Caco-2 (cell line): ENCODE data around the gene ESR2. TPM values are rescaled to one million over a fixed set of nuclear protein-coding genes. Genes with fewer than 3 reads are reported as not detected.

Source experiments
- BruUV-seq: library from RNA; stranded (reverse); fragments of 400-500 nt; replicated peaks from 2 replicates; lab custom pipeline; 2021; lab: Mats Ljungman, UMichigan
- CTCF ChIA-PET: fragments of 300-600 bp; sonication (Branson Sonifier 250); formaldehyde crosslinking; loops from one replicate; lab custom pipeline; 2022; ENCODE audit warnings: antibody characterized with exemption; lab: Charles Lee
- POLR2A ChIA-PET: fragments of 300-600 bp; sonication (Branson Sonifier 250); formaldehyde crosslinking; loops from one replicate; lab custom pipeline; 2022; ENCODE audit warnings: antibody characterized with exemption; lab: Charles Lee
- DNase-seq, 2 experiments: peaks; one replicate each; pipeline versions ENCODE4 v3.0.0 to v3.0.0-alpha.2; 2020 to 2022
- H3K27me3 ChIP-seq: replicated peaks from 2 replicates; pipeline ENCODE4 v1.6.0; 2011; ENCODE audit warnings: low read length; ENCODE audit not compliant: control insufficient read depth, insufficient read depth
- H3K36me3 ChIP-seq: 2 replicates; pipeline ENCODE4 v1.5.1; 2011; ENCODE audit warnings: low read length; ENCODE audit not compliant: control insufficient read depth, insufficient read depth
- H3K4me1 ChIP-seq: fragments of 250-450 bp; sonication (Bioruptor Pico); 2 replicates; pipeline ENCODE4 v1.5.1; 2020; ENCODE audit warnings: mild to moderate bottlenecking
- H3K4me3 ChIP-seq: 2 replicates; pipeline ENCODE4 v1.5.1; 2011; ENCODE audit warnings: low read depth, mild to moderate bottlenecking, control low read depth, low read length
- H3K9me3 ChIP-seq: fragments of 250-450 bp; sonication (Bioruptor Pico); 2 replicates; pipeline ENCODE4 v1.5.1; 2020; ENCODE audit warnings: mild to moderate bottlenecking, moderate library complexity
- H3K27ac Mint-ChIP-seq: one replicate; pipeline ENCODE4 v1.8.0; 2022; ENCODE audit warnings: mixed read lengths; ENCODE audit not compliant: unreplicated experiment
- H3K27me3 Mint-ChIP-seq: one replicate; pipeline ENCODE4 v1.8.0; 2022; ENCODE audit warnings: mixed read lengths; ENCODE audit not compliant: insufficient read depth, unreplicated experiment
- H3K36me3 Mint-ChIP-seq: one replicate; pipeline ENCODE4 v1.8.0; 2022; ENCODE audit warnings: mild to moderate bottlenecking, mixed read lengths; ENCODE audit not compliant: insufficient read depth, unreplicated experiment
- H3K4me1 Mint-ChIP-seq: one replicate; pipeline ENCODE4 v1.8.0; 2022; ENCODE audit warnings: low read depth, mixed read lengths; ENCODE audit not compliant: unreplicated experiment
- H3K4me3 Mint-ChIP-seq: one replicate; pipeline ENCODE4 v1.8.0; 2022; ENCODE audit warnings: mild to moderate bottlenecking, moderate library complexity, mixed read lengths; ENCODE audit not compliant: unreplicated experiment
- H3K9me3 Mint-ChIP-seq: one replicate; pipeline ENCODE4 v1.8.0; 2022; ENCODE audit warnings: mixed read lengths; ENCODE audit not compliant: unreplicated experiment
- intact Hi-C: fragments of 100-400 bp; cut with micrococcal nuclease; formaldehyde crosslinking; loops from one replicate; pipeline ENCODE4 v1.10.0; 2022; ENCODE audit not compliant: unreplicated experiment
- total RNA-seq: library from RNA; stranded (reverse); gene quantifications from 2 replicates; pipeline ENCODE4 v1.2.3, GENCODE V29; 2022
- TF ChIP-seq, protein P1 (sequence below), 2 experiments: fragments of 200-600 bp in 1 of 2; IDR thresholded peaks; 1 replicate in 1 of 2; 2 replicates in 1 of 2; pipeline versions ENCODE4 v1.5.1 to v1.8.0; 2011 to 2022; ENCODE audit warnings: antibody characterized with exemption in 1 of 2, control low read depth in 1 of 2, inconsistent platforms in 1 of 2, low read depth in 1 of 2, low read length in 1 of 2, mild to moderate bottlenecking in 1 of 2, moderate library complexity in 1 of 2; ENCODE audit not compliant: insufficient read depth in 1 of 2, severe bottlenecking in 1 of 2, unreplicated experiment in 1 of 2

Gene ESR2
- total RNA-seq, 1 experiment from 2014 or later = 0.23 TPM

DNA sequence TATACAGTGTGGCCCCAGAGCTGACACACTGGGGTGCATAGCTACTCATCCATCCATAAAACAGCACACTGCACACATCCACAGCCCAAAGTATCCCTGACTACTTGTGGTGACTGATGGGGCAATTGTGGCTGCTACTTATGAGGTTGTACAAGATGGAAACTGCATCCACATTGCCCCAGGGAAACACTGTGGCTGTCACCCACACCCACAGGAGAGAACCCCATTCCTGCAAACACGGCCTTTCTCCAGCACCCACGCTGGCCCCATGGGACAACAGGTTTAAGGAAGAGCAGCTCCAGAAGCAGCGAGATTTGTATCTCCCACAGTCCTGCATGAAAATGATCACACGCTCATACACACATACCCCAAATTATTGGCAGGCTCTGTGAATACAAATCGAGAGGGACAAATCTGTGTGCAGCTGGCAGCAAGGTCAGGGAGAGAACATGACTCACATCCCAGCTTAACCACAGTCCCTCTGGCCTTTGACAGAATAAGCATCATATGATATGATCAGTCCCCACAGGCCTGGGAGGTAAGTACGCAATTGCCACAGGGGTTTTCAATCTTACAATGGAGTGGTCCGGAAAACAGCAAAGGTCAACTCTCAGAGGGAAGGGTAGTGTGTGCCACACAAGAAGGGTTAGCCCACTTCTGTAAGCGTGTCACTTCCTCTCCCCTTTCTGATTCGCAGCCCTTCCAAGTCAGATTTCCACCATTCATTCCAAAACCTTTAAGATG is 61.9 kb downstream of the ESR2 start:
- no peak overlapping the region for H3K27ac Mint-ChIP-seq
- ChIA-PET CTCF (no interaction called here), POLR2A (no interaction called here)
- H3K36me3 ChIP-seq = no peaks in the 10 kb centered on the region; the same call in 1 of the 2 replicates
- DNase-seq = no peak
- no peaks in the 10 kb centered on the region for H3K27me3 ChIP-seq
- H3K9me3 Mint-ChIP-seq = no peaks in the 10 kb centered on the region
- no peak overlapping the region for H3K4me3 ChIP-seq
- TF ChIP-seq, protein P1, sequence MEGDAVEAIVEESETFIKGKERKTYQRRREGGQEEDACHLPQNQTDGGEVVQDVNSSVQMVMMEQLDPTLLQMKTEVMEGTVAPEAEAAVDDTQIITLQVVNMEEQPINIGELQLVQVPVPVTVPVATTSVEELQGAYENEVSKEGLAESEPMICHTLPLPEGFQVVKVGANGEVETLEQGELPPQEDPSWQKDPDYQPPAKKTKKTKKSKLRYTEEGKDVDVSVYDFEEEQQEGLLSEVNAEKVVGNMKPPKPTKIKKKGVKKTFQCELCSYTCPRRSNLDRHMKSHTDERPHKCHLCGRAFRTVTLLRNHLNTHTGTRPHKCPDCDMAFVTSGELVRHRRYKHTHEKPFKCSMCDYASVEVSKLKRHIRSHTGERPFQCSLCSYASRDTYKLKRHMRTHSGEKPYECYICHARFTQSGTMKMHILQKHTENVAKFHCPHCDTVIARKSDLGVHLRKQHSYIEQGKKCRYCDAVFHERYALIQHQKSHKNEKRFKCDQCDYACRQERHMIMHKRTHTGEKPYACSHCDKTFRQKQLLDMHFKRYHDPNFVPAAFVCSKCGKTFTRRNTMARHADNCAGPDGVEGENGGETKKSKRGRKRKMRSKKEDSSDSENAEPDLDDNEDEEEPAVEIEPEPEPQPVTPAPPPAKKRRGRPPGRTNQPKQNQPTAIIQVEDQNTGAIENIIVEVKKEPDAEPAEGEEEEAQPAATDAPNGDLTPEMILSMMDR (IDR thresholded peaks at IDR 0.05; ENCODE audit: insufficient read depth in 1 of 2, low read depth in 1 of 2, low read length in 1 of 2, severe bottlenecking in 1 of 2, unreplicated experiment in 1 of 2) = no peak
- H3K27me3 Mint-ChIP-seq = no peaks in the 10 kb centered on the region
- H3K36me3 Mint-ChIP-seq = peaks cover 15% of the 10 kb centered on the region
- no peaks in the 10 kb centered on the region for H3K4me1 ChIP-seq
- H3K4me1 Mint-ChIP-seq = no peaks in the 10 kb centered on the region
- intact Hi-C loops = no loop called here
- BruUV-seq = no TSS peak
- H3K4me3 Mint-ChIP-seq = no peak overlapping the region
- H3K9me3 ChIP-seq = no peaks in the 10 kb centered on the region

DNA sequence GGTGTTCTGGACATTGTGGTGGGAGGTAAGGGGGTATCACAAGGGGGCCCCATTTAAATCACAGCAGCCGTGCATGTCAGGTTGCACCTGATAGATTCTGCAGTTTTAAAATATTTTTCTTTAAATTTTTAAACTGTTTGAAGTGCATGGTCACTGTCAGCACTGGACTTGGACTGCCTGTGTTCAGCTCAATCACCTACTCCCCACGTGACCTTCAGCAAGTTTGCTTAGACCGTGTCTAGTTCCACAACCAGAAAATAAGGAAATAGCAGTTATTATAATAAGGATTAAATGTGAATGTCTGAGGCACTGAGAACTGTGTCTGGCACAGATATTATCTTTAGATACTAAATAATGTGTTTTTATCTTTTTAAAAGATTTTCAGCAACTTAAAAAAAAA is 64.7 kb downstream of the ESR2 start:
- BruUV-seq = no TSS peak
- intact Hi-C loops = no loop called here
- Histone ChIP-seq H3K4me1 (no peaks in the 10 kb centered on the region), H3K9me3 (no peaks in the 10 kb centered on the region), H3K36me3 (no peaks in the 10 kb centered on the region; the same call in 1 of the 2 replicates), H3K27me3 (no peaks in the 10 kb centered on the region), H3K4me3 (no peak overlapping the region)
- POLR2A ChIA-PET = no interaction called here
- no peaks in the 10 kb centered on the region for H3K27me3 Mint-ChIP-seq
- no peaks in the 10 kb centered on the region for H3K9me3 Mint-ChIP-seq
- no peak overlapping the region for H3K4me3 Mint-ChIP-seq
- no peak overlapping the region for H3K27ac Mint-ChIP-seq
- TF ChIP-seq, protein P1 (IDR thresholded peaks at IDR 0.05; ENCODE audit: insufficient read depth in 1 of 2, low read depth in 1 of 2, low read length in 1 of 2, severe bottlenecking in 1 of 2, unreplicated experiment in 1 of 2) = no peak
- CTCF ChIA-PET = interaction anchor here (0.6 kb wide), 1 partner anchor 260 kb away, joined by 3 read pairs; no protein-coding TSS in a partner anchor
- H3K4me1 Mint-ChIP-seq = no peaks in the 10 kb centered on the region
- H3K36me3 Mint-ChIP-seq = peaks cover 16% of the 10 kb centered on the region
- DNase-seq = no peak

DNA sequence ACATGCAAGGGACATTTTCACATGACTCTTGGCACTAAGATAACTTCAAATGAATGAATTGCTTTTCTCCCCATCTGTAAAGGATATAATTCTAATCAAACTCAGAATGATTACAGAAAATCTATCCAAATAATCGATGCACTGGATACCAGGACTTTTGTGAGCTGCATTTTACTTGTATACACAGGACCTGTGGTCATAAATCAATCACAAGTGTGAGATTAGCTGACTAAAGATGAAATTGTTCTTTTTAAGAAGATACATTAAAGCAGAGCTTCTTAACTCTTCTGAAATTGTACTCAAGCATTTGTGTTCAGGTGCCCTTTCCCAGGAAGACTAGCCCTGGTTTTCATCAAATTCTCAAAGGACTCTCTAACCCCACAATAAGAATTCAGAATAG is 66.3 kb downstream of the ESR2 start:
- Mint-ChIP-seq H3K27me3 (no peaks in the 10 kb centered on the region), H3K4me1 (no peaks in the 10 kb centered on the region), H3K27ac (no peak overlapping the region), H3K36me3 (peaks cover 16% of the 10 kb centered on the region), H3K4me3 (no peak overlapping the region), H3K9me3 (no peaks in the 10 kb centered on the region)
- Histone ChIP-seq H3K4me3 (no peak overlapping the region), H3K4me1 (no peaks in the 10 kb centered on the region), H3K9me3 (no peaks in the 10 kb centered on the region), H3K36me3 (no peaks in the 10 kb centered on the region; the same call in 1 of the 2 replicates), H3K27me3 (no peaks in the 10 kb centered on the region)
- BruUV-seq = no TSS peak
- TF ChIP-seq, protein P1 (IDR thresholded peaks at IDR 0.05; ENCODE audit: insufficient read depth in 1 of 2, low read depth in 1 of 2, low read length in 1 of 2, severe bottlenecking in 1 of 2, unreplicated experiment in 1 of 2) = no peak
- intact Hi-C loops = no loop called here
- ChIA-PET CTCF (no interaction called here), POLR2A (no interaction called here)
- no peak for DNase-seq
